GM12878 (cell line): ENCODE results near the gene RNASEH2B. TPM values are rescaled to one million over a fixed set of nuclear protein-coding genes. Genes with fewer than 3 reads are reported as not detected.
A peak's percentile ranks its signal among the peaks of the same experiment; 100 is the strongest.

Experiments
- ATF2 ChIP-seq: IDR thresholded peaks from 2 replicates; pipeline ENCODE4 v1.6.1; 2012; ENCODE audit warnings: low read length, inconsistent platforms
- BCLAF1 ChIP-seq: fragments of 450-650 bp; IDR thresholded peaks from 2 replicates; pipeline ENCODE4 v1.6.1; 2017; ENCODE audit warnings: antibody characterized with exemption, mild to moderate bottlenecking, moderate library complexity
- CHD4 ChIP-seq: fragments of 200-600 bp; sonication (generic); IDR thresholded peaks from 2 replicates; pipeline ENCODE4 v1.6.1; 2016; ENCODE audit warnings: mild to moderate bottlenecking
- ELK1 ChIP-seq: IDR thresholded peaks from 2 replicates; pipeline ENCODE4 v1.6.1; 2012; ENCODE audit warnings: low read depth, low read length, improper control_type of control experiment
- ETV6 ChIP-seq, 2 experiments: fragments of 450-650 bp in 1 of 2; IDR thresholded peaks in 1 of 2; conservative IDR thresholded peaks in 1 of 2; 2 replicates each; pipeline ENCODE4 v1.6.1; 2014; ENCODE audit warnings: antibody characterized with exemption in 1 of 2, borderline replicate concordance in 1 of 2, low read depth in 1 of 2, mild to moderate bottlenecking in 1 of 2, moderate library complexity in 1 of 2
- IKZF2 ChIP-seq, 2 experiments: fragments of 450-650 bp; IDR thresholded peaks; 2 replicates each; pipeline ENCODE4 v1.6.1; 2017; ENCODE audit warnings: mild to moderate bottlenecking in 2 of 2, moderate library complexity in 2 of 2
- IRF4 ChIP-seq: IDR thresholded peaks from 2 replicates; pipeline ENCODE4 v1.6.1; 2011; ENCODE audit warnings: low read depth, low read length
- JUNB ChIP-seq: IDR thresholded peaks from 2 replicates; pipeline ENCODE4 v1.6.1; 2016; ENCODE audit warnings: antibody characterized with exemption, mild to moderate bottlenecking
- LARP7 ChIP-seq: fragments of 450-650 bp; IDR thresholded peaks from 2 replicates; pipeline ENCODE4 v1.6.1; 2017; ENCODE audit warnings: mild to moderate bottlenecking
- MTA2 ChIP-seq: fragments of 450-650 bp; IDR thresholded peaks from 2 replicates; pipeline ENCODE4 v1.6.1; 2016; ENCODE audit warnings: low read depth, mild to moderate bottlenecking, moderate library complexity
- PAX5 ChIP-seq: IDR thresholded peaks from 2 replicates; pipeline ENCODE4 v1.6.1; 2011; ENCODE audit warnings: low read depth, low read length, borderline replicate concordance
- RAD21 ChIP-seq: IDR thresholded peaks from 2 replicates; pipeline ENCODE4 v1.6.1; 2011; ENCODE audit warnings: mild to moderate bottlenecking, low read depth, low read length, moderate library complexity; ENCODE audit not compliant: insufficient read depth
- RUNX3 ChIP-seq: IDR thresholded peaks from 2 replicates; pipeline ENCODE4 v1.6.1; 2012; ENCODE audit warnings: low read length, inconsistent platforms
- SP1 ChIP-seq: IDR thresholded peaks from one replicate; pipeline ENCODE4 v1.6.1; 2011; ENCODE audit warnings: low read depth, low read length
- SREBF2 ChIP-seq: IDR thresholded peaks from 2 replicates; pipeline ENCODE4 v1.6.1; 2012; ENCODE audit warnings: mild to moderate bottlenecking, low read length
- SUPT20H ChIP-seq: IDR thresholded peaks from 2 replicates; pipeline ENCODE4 v1.6.1; 2011; ENCODE audit warnings: low read depth, mild to moderate bottlenecking, low read length, moderate library complexity, borderline replicate concordance; ENCODE audit not compliant: control insufficient read depth
- TBL1XR1 ChIP-seq: IDR thresholded peaks from 2 replicates; pipeline ENCODE4 v1.6.1; 2012; ENCODE audit warnings: low read depth, low read length, improper control_type of control experiment
- TCF12 ChIP-seq: IDR thresholded peaks from 2 replicates; pipeline ENCODE4 v1.6.1; 2011; ENCODE audit warnings: low read depth, mild to moderate bottlenecking, low read length
- TCF7 ChIP-seq: IDR thresholded peaks from 2 replicates; pipeline ENCODE4 v1.6.1; 2014; ENCODE audit warnings: antibody characterized with exemption, borderline replicate concordance
- USF1 ChIP-seq: IDR thresholded peaks from 2 replicates; pipeline ENCODE4 v1.6.1; 2011; ENCODE audit warnings: borderline replicate concordance, low read depth, mild to moderate bottlenecking, moderate library complexity, mixed read lengths, low read length; ENCODE audit not compliant: insufficient read depth; ENCODE audit errors: extremely low read length
- WRNIP1 ChIP-seq: IDR thresholded peaks from 2 replicates; pipeline ENCODE4 v1.6.1; 2011; ENCODE audit warnings: low read depth, low read length, improper control_type of control experiment, borderline replicate concordance
- ZBED1 ChIP-seq: IDR thresholded peaks from 2 replicates; pipeline ENCODE4 v1.6.1; 2016; ENCODE audit warnings: borderline replicate concordance
- polyA plus RNA-seq, 11 experiments: library from polyadenylated mRNA; depleted of rRNA in 4 of 11; unstranded in 6 of 11; stranded (reverse) in 5 of 11; fragments of >200 nt; fragmentation: Nextera tagmentation in 4 of 11; fragmentation: Illumina TruSeq in 1 of 11; extraction: Ambion mirVana in 4 of 11; extraction: Trizol in 1 of 11; gene quantifications; 1 replicate in 1 of 11; 2 replicates in 10 of 11; pipeline versions ENCODE4 v1.2.1 to v1.2.3, GENCODE V29; 2011 to 2016; ENCODE audit warnings: inconsistent platforms in 2 of 11, missing spikeins in 2 of 11, low read depth in 1 of 11
- total RNA-seq, 4 experiments: library from RNA; depleted of rRNA in 3 of 4; stranded (reverse); fragments of >200 nt in 3 of 4; fragmentation: Illumina TruSeq in 1 of 4; extraction: Trizol in 1 of 4; gene quantifications; 2 replicates each; pipeline versions ENCODE4 v1.2.1 to v1.2.3, GENCODE V29; 2013 to 2021
- TF ChIP-seq, protein P1 (sequence below): IDR thresholded peaks from 2 replicates; pipeline ENCODE4 v1.6.1; 2011; ENCODE audit warnings: mild to moderate bottlenecking, low read depth, low read length, moderate library complexity; ENCODE audit not compliant: insufficient replicate concordance

RNASEH2B gene
- total and polyA plus RNA-seq, 10 of the 15 experiments (the other 5 are each of a cell fraction or from before 2014, with no cell fraction given), result 64.9 to 148 (median 97.3) TPM

DNA sequence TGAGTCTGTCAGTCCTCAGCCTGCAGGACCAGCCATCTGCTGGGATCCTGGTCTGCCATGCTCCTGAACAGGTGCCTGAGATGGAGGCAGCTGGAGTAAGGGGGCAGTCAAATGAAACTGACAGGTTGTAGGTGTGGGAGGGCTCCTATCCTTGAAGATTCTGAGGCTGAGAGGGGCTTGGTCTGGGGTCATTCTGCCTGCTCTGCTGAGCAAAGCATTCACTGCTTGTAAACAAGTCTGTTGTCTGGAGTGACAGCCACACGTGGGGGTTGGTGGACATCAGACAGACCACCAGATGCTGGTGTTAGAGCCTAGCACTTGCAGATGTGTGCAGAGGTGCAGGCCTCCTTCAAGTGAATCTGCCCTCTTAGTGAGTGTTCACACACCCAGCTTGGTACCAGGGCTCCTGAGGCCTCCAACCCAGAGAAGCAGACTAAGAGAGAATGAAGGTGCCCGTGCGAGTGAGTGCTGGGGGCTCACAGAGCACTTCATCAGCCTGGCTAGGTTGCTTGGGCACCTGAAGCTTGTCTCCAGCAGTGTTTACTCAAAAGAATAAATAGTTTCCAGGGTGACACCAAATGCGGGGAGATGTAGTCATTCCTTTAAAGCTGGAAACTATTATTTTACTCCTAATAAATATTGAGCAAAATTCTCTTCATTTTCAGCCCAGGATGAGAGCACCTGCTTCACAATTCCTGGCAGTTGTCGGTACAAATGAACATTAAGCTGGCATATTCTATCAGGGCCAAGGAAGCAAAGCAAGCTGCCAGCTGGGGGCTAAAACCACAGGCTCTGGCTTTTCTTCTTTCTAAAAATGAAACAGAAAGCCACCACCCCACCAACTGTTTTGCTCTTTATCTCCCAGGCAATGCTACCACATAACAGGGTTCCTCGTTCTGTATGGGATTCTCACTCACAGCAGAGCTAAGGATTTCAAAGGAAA lies 82.3 kb downstream of the RNASEH2B start (continued):
- TF ChIP-seq RUNX3 (peak; percentile 75), TBL1XR1 (no peak), IKZF2 (IDR thresholded peaks at IDR 0.05) (peak in 1 of 2 experiments; percentile 13; a peak in 1 of 4 replicates), CHD4 (no peak), JUNB (0 out of 2 replicates have a peak, but pooled peaks have one; percentile 11), TCF12 (0 out of 2 replicates have a peak, but pooled peaks have one; percentile 31), ZBED1 (no peak), TCF7 (no peak), ETV6 (conservative IDR thresholded peaks at IDR 0.05 in 1 of 2, IDR thresholded peaks at IDR 0.05 in 1 of 2; ENCODE audit: borderline replicate concordance in 1 of 2, low read depth in 1 of 2) (no peak), SUPT20H (no peak), LARP7 (no peak), WRNIP1 (no peak), IRF4 (no peak), PAX5 (no peak), SP1 (no peak), BCLAF1 (no peak), SREBF2 (no peak), MTA2 (no peak), RAD21 (no peak), ATF2 (no peak), USF1 (no peak), ELK1 (no peak)
- TF ChIP-seq, protein P1, sequence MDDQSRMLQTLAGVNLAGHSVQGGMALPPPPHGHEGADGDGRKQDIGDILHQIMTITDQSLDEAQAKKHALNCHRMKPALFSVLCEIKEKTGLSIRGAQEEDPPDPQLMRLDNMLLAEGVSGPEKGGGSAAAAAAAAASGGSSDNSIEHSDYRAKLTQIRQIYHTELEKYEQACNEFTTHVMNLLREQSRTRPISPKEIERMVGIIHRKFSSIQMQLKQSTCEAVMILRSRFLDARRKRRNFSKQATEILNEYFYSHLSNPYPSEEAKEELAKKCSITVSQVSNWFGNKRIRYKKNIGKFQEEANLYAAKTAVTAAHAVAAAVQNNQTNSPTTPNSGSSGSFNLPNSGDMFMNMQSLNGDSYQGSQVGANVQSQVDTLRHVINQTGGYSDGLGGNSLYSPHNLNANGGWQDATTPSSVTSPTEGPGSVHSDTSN, result no peak
